ENCODE results near the gene TIMP3.

TIMP3 gene

GRCh38 chr22:32809786-32810554 lies 8.5 kb downstream of the TIMP3 start:
- Histone ChIP-seq H3K4me3 (ENCODE audit: low read length in 2 of 2) (peak overlapping the region in 1 of 2 donors; percentile 22), H3K27me3 (ENCODE audit: control insufficient read depth in 1 of 2, insufficient read depth in 2 of 2, low read length in 2 of 2) (no peaks in the 10 kb centered on the region), H3K27ac (ENCODE audit: low read length) (peak overlapping the region; percentile 6), H3K9me3 (ENCODE audit: control insufficient read depth in 2 of 2, low read length in 2 of 2) (no peaks in the 10 kb centered on the region), H3K36me3 (ENCODE audit: control insufficient read depth in 2 of 2, insufficient read depth in 2 of 2, low read length in 2 of 2) (peaks cover 3 to 8% of the 10 kb centered on the region in 2 donors), H3K4me1 (ENCODE audit: control insufficient read depth, insufficient read depth, low read length) (peaks cover 72% of the 10 kb centered on the region), H3K9ac (ENCODE audit: low read length in 2 of 2) (peak overlapping the region in 1 of 2 donors; percentile 21)

- Histone ChIP-seq H3K27me3 (ENCODE audit: control insufficient read depth in 1 of 2, insufficient read depth in 2 of 2, low read length in 2 of 2) (no peaks in the 10 kb centered on the region), H3K36me3 (ENCODE audit: control insufficient read depth in 2 of 2, insufficient read depth in 2 of 2, low read length in 2 of 2) (peaks cover 3 to 8% of the 10 kb centered on the region in 2 donors), H3K4me3 (ENCODE audit: low read length in 2 of 2) (no peak overlapping the region), H3K9ac (ENCODE audit: low read length in 2 of 2) (no peak overlapping the region), H3K4me1 (ENCODE audit: control insufficient read depth, insufficient read depth, low read length) (peaks cover 71% of the 10 kb centered on the region), H3K27ac (ENCODE audit: low read length) (peak overlapping the region; percentile 6), H3K9me3 (ENCODE audit: control insufficient read depth in 2 of 2, low read length in 2 of 2) (no peaks in the 10 kb centered on the region)
Observed at GRCh38 chr22:32810555-32811133, 9.1 kb downstream of the TIMP3 start.

- peaks cover 6 to 8% of the 10 kb centered on the region in 2 donors for H3K36me3 ChIP-seq (ENCODE audit: control insufficient read depth in 2 of 2, insufficient read depth in 2 of 2, low read length in 2 of 2)
- H3K27me3 ChIP-seq (ENCODE audit: control insufficient read depth in 1 of 2, insufficient read depth in 2 of 2, low read length in 2 of 2): no peaks in the 10 kb centered on the region
- no peak overlapping the region for H3K27ac ChIP-seq (ENCODE audit: low read length)
- peaks cover 76% of the 10 kb centered on the region for H3K4me1 ChIP-seq (ENCODE audit: control insufficient read depth, insufficient read depth, low read length)
- no peak overlapping the region for H3K4me3 ChIP-seq (ENCODE audit: low read length in 2 of 2)
- H3K9ac ChIP-seq (ENCODE audit: low read length in 2 of 2): no peak overlapping the region
- H3K9me3 ChIP-seq (ENCODE audit: control insufficient read depth in 2 of 2, low read length in 2 of 2): no peaks in the 10 kb centered on the region
Observed at GRCh38 chr22:32811788-32812545, 10.5 kb downstream of the TIMP3 start.

- no peak overlapping the region for H3K27ac ChIP-seq (ENCODE audit: low read length)
- H3K27me3 ChIP-seq (ENCODE audit: control insufficient read depth in 1 of 2, insufficient read depth in 2 of 2, low read length in 2 of 2): no peaks in the 10 kb centered on the region
- peaks cover 3 to 8% of the 10 kb centered on the region in 2 donors for H3K36me3 ChIP-seq (ENCODE audit: control insufficient read depth in 2 of 2, insufficient read depth in 2 of 2, low read length in 2 of 2)
- H3K4me3 ChIP-seq (ENCODE audit: low read length in 2 of 2): no peak overlapping the region
- no peaks in the 10 kb centered on the region for H3K9me3 ChIP-seq (ENCODE audit: control insufficient read depth in 2 of 2, low read length in 2 of 2)
- H3K9ac ChIP-seq (ENCODE audit: low read length in 2 of 2): no peak overlapping the region
- peaks cover 76% of the 10 kb centered on the region for H3K4me1 ChIP-seq (ENCODE audit: control insufficient read depth, insufficient read depth, low read length)
Observed at GRCh38 chr22:32814285-32814860, 12.9 kb downstream of the TIMP3 start.

GRCh38 chr22:32815059-32815458 lies 13.6 kb downstream of the TIMP3 start:
- H3K27me3 ChIP-seq (ENCODE audit: control insufficient read depth in 1 of 2, insufficient read depth in 2 of 2, low read length in 2 of 2): no peaks in the 10 kb centered on the region
- no peak overlapping the region for H3K27ac ChIP-seq (ENCODE audit: low read length)
- no peaks in the 10 kb centered on the region for H3K9me3 ChIP-seq (ENCODE audit: control insufficient read depth in 2 of 2, low read length in 2 of 2)
- no peak overlapping the region for H3K4me3 ChIP-seq (ENCODE audit: low read length in 2 of 2)
- H3K36me3 ChIP-seq (ENCODE audit: control insufficient read depth in 2 of 2, insufficient read depth in 2 of 2, low read length in 2 of 2): peaks cover 3 to 8% of the 10 kb centered on the region in 2 donors
- peaks cover 73% of the 10 kb centered on the region for H3K4me1 ChIP-seq (ENCODE audit: control insufficient read depth, insufficient read depth, low read length)
- H3K9ac ChIP-seq (ENCODE audit: low read length in 2 of 2): no peak overlapping the region

- peaks cover 71% of the 10 kb centered on the region for H3K4me1 ChIP-seq (ENCODE audit: control insufficient read depth, insufficient read depth, low read length)
- no peaks in the 10 kb centered on the region for H3K9me3 ChIP-seq (ENCODE audit: control insufficient read depth in 2 of 2, low read length in 2 of 2)
- peaks cover 3 to 8% of the 10 kb centered on the region in 2 donors for H3K36me3 ChIP-seq (ENCODE audit: control insufficient read depth in 2 of 2, insufficient read depth in 2 of 2, low read length in 2 of 2)
- no peaks in the 10 kb centered on the region for H3K27me3 ChIP-seq (ENCODE audit: control insufficient read depth in 1 of 2, insufficient read depth in 2 of 2, low read length in 2 of 2)
- H3K9ac ChIP-seq (ENCODE audit: low read length in 2 of 2): no peak overlapping the region
- H3K27ac ChIP-seq (ENCODE audit: low read length): peak overlapping the region; percentile 37
- H3K4me3 ChIP-seq (ENCODE audit: low read length in 2 of 2): peak overlapping the region in 1 of 2 donors; percentile 15
Observed at GRCh38 chr22:32815943-32816342, 14.4 kb downstream of the TIMP3 start.

GRCh38 chr22:32817137-32817730 lies 15.7 kb downstream of the TIMP3 start:
- H3K27ac ChIP-seq (ENCODE audit: low read length): peak overlapping the region; percentile 6
- peaks cover 70% of the 10 kb centered on the region for H3K4me1 ChIP-seq (ENCODE audit: control insufficient read depth, insufficient read depth, low read length)
- no peak overlapping the region for H3K4me3 ChIP-seq (ENCODE audit: low read length in 2 of 2)
- H3K9me3 ChIP-seq (ENCODE audit: control insufficient read depth in 2 of 2, low read length in 2 of 2): no peaks in the 10 kb centered on the region
- no peaks in the 10 kb centered on the region for H3K27me3 ChIP-seq (ENCODE audit: control insufficient read depth in 1 of 2, insufficient read depth in 2 of 2, low read length in 2 of 2)
- peaks cover 3 to 8% of the 10 kb centered on the region in 2 donors for H3K36me3 ChIP-seq (ENCODE audit: control insufficient read depth in 2 of 2, insufficient read depth in 2 of 2, low read length in 2 of 2)
- no peak overlapping the region for H3K9ac ChIP-seq (ENCODE audit: low read length in 2 of 2)

- Histone ChIP-seq H3K4me3 (ENCODE audit: low read length in 2 of 2) (no peak overlapping the region), H3K27me3 (ENCODE audit: control insufficient read depth in 1 of 2, insufficient read depth in 2 of 2, low read length in 2 of 2) (no peaks in the 10 kb centered on the region), H3K27ac (ENCODE audit: low read length) (no peak overlapping the region), H3K9ac (ENCODE audit: low read length in 2 of 2) (no peak overlapping the region), H3K4me1 (ENCODE audit: control insufficient read depth, insufficient read depth, low read length) (peaks cover 59% of the 10 kb centered on the region), H3K36me3 (ENCODE audit: control insufficient read depth in 2 of 2, insufficient read depth in 2 of 2, low read length in 2 of 2) (peaks cover 5 to 8% of the 10 kb centered on the region in 2 donors), H3K9me3 (ENCODE audit: control insufficient read depth in 2 of 2, low read length in 2 of 2) (no peaks in the 10 kb centered on the region)
Observed at GRCh38 chr22:32818446-32819115, 17.1 kb downstream of the TIMP3 start.

GRCh38 chr22:32819120-32819519 lies 17.6 kb downstream of the TIMP3 start:
- no peak overlapping the region for H3K4me3 ChIP-seq (ENCODE audit: low read length in 2 of 2)
- no peaks in the 10 kb centered on the region for H3K27me3 ChIP-seq (ENCODE audit: control insufficient read depth in 1 of 2, insufficient read depth in 2 of 2, low read length in 2 of 2)
- H3K36me3 ChIP-seq (ENCODE audit: control insufficient read depth in 2 of 2, insufficient read depth in 2 of 2, low read length in 2 of 2): peaks cover 5 to 8% of the 10 kb centered on the region in 2 donors
- H3K9ac ChIP-seq (ENCODE audit: low read length in 2 of 2): no peak overlapping the region
- H3K9me3 ChIP-seq (ENCODE audit: control insufficient read depth in 2 of 2, low read length in 2 of 2): no peaks in the 10 kb centered on the region
- peaks cover 58% of the 10 kb centered on the region for H3K4me1 ChIP-seq (ENCODE audit: control insufficient read depth, insufficient read depth, low read length)
- H3K27ac ChIP-seq (ENCODE audit: low read length): no peak overlapping the region
